Stimulated activated CD8-positive, alpha-beta memory T cell treated with anti-CD3 and anti-CD28 coated beads, Interleukin-7, amount 100 ng/mL, for 4 hours (primary cell): ENCODE measurements around the gene PSMG4.

ENCODE experiments used
- DNase-seq, 2 donors: peaks; one replicate each; pipeline ENCODE4 v3.0.0-alpha.2; 2020; ENCODE audit warnings: low read depth in 2 of 2

PSMG4 gene

DNA sequence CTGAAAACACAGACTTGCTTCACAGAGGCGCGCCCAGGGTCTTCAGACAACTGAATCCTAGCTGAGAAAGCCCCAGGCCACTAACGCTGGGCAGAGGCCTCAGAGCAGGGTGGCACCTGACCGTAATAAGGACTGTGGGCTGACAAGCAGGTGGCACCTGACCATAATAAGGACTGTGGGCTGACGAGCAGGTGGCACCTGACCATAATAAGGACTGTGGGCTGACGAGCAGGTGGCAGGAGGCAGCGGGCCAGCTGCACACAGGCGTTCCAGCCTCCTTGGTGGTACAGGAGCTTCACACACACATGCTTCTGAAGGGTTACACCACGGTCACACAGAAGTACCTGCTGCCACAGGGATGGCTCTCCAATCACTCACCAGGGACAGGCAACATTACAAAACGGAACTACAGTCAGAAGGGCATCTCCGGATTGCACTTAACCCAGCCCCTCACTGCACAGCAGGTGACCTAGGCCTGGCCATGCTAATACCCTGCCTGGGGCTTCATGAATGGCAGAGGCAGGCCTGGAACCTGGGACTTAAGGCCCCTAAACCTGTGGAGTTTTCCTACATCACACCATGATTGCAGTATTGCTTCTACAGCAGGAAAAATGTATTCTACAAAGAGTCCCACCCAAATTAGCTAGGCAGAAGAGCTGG lies 50.8 kb downstream of the PSMG4 start:
- no peak for DNase-seq

DNA sequence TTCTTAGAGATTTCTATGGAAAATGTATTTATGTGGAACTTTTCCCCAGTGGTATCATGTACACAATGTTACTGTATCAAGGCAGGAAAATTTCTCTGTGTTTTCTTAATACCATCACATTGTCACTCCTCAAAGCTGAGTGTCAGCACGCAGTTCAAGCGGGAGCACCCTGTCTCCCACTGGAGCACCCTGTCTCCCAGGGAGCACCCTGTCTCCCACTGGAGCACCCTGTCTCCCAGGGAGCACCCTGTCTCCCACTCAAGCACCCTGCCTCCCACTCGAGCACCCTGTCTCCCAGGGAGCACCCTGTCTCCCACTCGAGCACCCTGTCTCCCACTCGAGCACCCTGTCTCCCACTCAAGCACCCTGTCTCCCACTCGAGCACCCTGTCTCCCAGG lies 51.3 kb downstream of the PSMG4 start:
- DNase-seq: no peak

DNA sequence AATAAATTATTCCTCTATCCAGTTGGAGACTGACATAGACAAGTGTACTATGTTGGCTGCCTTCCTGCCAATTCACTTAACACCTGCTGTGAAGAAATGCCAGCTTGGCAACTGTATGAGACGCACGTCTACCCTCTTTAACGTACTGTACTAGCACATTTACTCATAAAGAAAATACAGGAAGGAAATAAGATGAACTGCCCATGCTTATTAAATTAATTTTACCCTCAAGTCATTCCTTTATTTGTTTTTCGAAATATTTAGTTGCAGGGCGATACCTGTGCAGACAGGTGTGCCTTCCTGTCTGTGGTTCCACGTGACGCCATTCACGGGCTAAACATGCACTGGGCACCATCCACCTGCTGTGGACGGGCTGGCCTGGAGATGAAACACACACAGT lies 52.0 kb downstream of the PSMG4 start:
- no peak for DNase-seq

DNA sequence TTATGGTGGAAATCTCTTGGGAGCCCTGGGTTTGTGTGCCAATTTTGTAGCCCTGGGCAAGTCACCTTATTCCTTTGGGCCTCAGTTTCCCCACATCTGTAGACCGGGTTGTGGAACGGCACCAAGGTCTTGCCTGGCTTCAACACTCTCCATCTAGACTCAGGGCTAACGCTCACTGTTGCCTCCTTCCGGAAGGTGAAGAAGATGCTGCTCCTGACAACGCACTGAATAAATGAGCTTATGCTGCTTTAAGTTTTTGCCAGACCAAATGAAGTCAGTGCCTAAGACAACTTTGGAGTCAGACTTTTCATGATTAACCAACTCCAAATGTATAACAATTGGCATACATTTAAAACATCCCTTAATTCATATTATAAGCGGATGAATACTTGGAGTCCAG lies 53.1 kb downstream of the PSMG4 start:
- no peak for DNase-seq

DNA sequence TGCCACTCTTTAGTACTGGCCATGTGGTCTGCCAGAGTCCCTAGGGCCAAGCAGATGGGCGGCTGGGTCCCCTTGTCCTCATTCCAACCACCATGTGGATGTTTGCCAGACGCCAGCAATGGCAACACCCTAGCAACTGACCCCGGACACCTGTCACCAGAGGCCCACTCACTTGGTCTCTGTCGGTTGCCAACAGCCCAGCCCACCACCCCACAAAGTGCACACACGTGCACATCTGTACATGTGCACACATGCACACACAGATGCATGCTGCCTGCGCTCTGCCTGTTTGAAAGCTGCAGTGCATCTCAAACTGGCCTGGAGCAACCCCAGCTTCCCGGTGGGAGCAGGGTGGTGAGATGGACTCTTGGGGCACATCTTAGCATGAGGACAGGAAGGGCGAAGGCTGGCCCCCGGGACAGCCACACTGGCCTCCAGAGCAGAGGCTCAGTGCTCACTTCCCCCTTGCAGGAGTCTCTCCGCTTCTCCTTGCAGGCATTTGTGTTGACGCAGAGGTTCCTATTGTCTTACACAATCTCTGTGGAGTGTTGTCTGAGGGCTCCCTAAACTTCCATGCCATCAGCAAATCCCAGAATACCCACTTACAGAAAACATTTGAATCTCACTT lies 54.0 kb downstream of the PSMG4 start:
- no peak for DNase-seq

DNA sequence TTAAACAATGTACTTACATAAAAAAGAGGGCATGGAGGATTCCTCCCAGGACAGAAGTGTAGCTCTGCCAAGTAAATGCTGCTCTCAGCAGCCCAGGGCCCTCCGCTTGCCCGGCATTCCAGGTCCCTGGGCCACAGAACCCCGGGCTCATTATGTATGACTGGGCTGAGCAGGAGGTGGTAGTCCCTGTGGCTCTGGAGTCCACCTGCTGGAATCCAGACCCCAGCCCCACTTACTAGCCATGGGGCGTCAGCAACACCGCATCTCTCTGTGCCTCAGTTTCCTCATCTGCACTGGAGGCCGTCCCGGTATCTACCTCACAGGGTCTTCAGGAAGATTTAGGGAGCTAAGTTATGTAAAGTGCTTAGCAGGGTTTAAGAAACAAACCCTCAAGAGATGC lies 55.4 kb downstream of the PSMG4 start:
- no peak for DNase-seq

DNA sequence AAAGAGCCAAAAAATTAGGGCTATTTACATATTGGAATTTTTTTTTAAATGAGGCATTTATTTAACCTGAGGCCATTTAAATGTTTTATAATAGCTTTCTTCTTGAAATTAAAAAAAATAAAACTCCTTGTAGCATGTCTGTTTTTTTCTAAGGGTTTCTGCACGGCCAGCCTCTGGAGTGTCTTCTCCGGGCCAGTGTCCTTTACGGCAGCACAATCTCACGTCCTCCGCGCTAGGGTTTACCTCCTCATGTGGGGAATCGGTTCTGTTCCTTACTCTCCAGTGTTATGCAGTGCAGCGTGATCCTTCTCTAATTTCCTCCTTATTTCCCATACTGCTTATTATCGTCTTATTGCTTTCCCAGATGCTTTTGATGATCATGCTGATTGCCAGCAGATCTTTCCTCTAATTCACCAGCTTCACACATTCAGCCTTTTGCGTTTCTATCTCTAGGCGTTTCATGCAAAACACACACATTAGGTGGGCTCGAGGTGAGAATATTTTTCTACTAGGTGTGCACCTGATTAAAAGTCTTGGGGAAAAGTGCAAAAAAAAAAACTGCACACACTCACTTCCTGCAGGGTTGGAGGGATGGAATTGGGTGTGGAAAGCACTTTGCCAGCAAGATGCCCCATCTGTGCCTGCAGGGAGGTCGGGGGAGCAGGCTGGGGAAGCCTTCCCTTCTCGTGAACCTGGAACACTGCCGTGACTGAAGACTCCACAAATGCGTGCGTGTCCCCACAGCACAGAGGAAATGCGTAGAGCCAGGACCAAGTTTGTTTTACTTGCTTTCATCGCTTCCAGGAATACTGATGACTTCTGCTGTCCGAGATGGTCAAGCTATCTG lies 56.1 kb downstream of the PSMG4 start:
- DNase-seq: no peak

DNA sequence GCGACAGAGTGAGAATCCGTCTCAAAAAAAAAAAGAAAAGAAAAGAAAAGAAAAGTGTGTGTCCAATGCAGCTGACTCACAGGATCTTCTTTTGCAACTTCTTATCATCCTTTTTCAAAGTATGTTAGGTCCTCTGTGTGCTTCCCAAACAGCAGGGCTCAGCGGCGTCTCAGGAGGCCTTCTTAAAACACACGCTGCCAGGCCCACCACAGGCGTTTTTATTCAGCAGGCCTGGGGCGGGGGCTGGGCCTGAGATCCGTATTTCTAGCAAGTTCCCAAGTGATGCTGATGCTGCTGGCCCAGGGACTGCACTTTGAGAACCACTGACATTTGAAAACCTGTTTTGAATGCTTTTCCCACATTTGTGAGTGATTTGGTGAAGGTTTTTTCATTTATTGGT lies 57.1 kb downstream of the PSMG4 start:
- DNase-seq: no peak

DNA sequence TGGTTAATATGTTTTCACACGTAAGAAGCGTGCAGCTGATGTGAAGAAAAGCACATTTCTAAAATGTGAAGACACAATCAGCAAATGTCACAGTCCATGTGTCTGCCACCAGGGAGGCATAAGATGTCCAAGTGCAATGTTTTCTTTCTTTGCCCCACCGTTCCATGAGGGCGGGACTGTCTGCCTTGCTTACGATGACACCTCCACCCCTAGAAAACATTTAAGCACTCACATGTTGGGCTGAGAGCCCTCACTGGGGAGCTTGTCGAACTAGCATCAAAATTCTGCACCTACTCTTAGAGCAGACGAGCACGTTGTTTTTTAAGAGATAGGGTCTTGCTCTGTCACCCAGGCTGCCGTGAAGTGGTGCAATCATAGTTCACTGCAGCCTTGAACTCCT lies 57.6 kb downstream of the PSMG4 start:
- DNase-seq: no peak

DNA sequence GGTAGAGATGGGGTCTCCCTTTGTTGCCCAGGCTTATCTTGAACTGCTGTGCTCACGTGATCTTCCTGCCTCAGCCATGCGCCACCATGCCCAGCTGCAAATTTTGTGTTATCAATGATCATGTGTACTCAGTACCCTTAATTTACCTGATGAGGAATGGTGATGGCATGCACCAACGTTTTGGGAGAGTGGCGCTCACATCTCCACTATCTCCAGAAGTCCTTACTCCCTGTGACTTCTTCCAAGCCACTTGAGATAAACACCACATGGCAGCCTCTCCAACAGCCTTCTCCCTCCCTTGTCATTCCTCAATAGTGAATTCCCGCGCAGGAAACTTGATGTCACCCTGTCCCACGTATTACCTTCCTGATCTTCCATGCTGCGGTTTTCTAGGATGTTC lies 58.1 kb downstream of the PSMG4 start:
- DNase-seq: no peak
